Hematopoietic multipotent progenitor cell (in vitro differentiated cells): Measurements from ENCODE around the gene SLC39A11. TPM values are rescaled to one million over a fixed set of nuclear protein-coding genes. Genes with fewer than 3 reads are reported as not detected.

Experiments used
- small RNA-seq: library from RNA; depleted of rRNA; stranded (forward); fragments of <200 nt; gene quantifications from one replicate; pipeline ENCODE3, GENCODE V24; 2012
- total RNA-seq: library from RNA; depleted of rRNA; stranded (reverse); fragments of >200 nt; gene quantifications from one replicate; pipeline ENCODE4 v1.2.3, GENCODE V29; 2012

SLC39A11 gene
- total RNA-seq, 1 donor = 26.4 TPM

Small RNA genes within 50 kb of the gene (small RNA-seq; reads per million reads assigned to genes)
- gene RF00422 = not detected

Other genes starting within 250 kb of the SLC39A11 start
- gene SSTR2, start 72.3 kb upstream of the SLC39A11 start, total RNA-seq = under 0.01 TPM
- 21.8 TPM for gene COG1, start 100.4 kb upstream of the SLC39A11 start, total RNA-seq
- gene CPSF4L, start 169.2 kb upstream of the SLC39A11 start, total RNA-seq = not detected
- 11.8 TPM for gene CDC42EP4, start 219.3 kb upstream of the SLC39A11 start, total RNA-seq